CD4-positive, alpha-beta T cell treated with Interleukin-15 for 1 hour (primary cell): ENCODE measurements around the gene ATF5.
"Not testable (repeated sequence)": the region's sequence is repeated elsewhere in the genome, so short reads cannot be mapped to it uniquely, and the experiment has no call there.

Experiments used
- DNase-seq: peaks from one replicate; pipeline ENCODE4 v3.0.0-alpha.2; 2020

ATF5 gene

GRCh38 chr19:49949742-49950589 lies 21.0 kb downstream of the ATF5 start:
- no peak for DNase-seq

GRCh38 chr19:49950590-49950948 lies 21.6 kb downstream of the ATF5 start:
- DNase-seq: no peak

- no peak for DNase-seq
Measured at GRCh38 chr19:49950956-49951526, 22.0 kb downstream of the ATF5 start.

- no peak for DNase-seq
Measured at GRCh38 chr19:49951806-49952478, 22.9 kb downstream of the ATF5 start.

- no peak for DNase-seq
Measured at GRCh38 chr19:49952479-49952836, 23.5 kb downstream of the ATF5 start.

GRCh38 chr19:49952906-49953305 lies 23.9 kb downstream of the ATF5 start:
- DNase-seq: no peak

- no peak for DNase-seq
Measured at GRCh38 chr19:49953416-49953815, 24.4 kb downstream of the ATF5 start.

GRCh38 chr19:49954092-49954829 lies 25.3 kb downstream of the ATF5 start:
- no peak for DNase-seq

- DNase-seq: no peak
Measured at GRCh38 chr19:49954933-49955332, 25.9 kb downstream of the ATF5 start.

- DNase-seq: no peak
Measured at GRCh38 chr19:49956115-49956495, 27.1 kb downstream of the ATF5 start.

- DNase-seq: no peak
Measured at GRCh38 chr19:49957262-49957915, 28.4 kb downstream of the ATF5 start.

GRCh38 chr19:49958144-49958543 lies 29.1 kb downstream of the ATF5 start:
- DNase-seq: not testable (repeated sequence)

- DNase-seq: not testable (repeated sequence)
Measured at GRCh38 chr19:49958596-49958995, 29.6 kb downstream of the ATF5 start.

- DNase-seq: not testable (repeated sequence)
Measured at GRCh38 chr19:49959892-49960291, 30.9 kb downstream of the ATF5 start.

GRCh38 chr19:49960980-49961379 lies 32.0 kb downstream of the ATF5 start, which contains the start of gene SIGLEC11:
TSS of gene SIGLEC11 (minus strand) at chr19:49961172. CDS start at chr19:49961081, 91 bp downstream.
- not testable (repeated sequence) for DNase-seq

- no peak for DNase-seq
Measured at GRCh38 chr19:49968279-49968922, 39.4 kb downstream of the ATF5 start.

GRCh38 chr19:49969355-49969754 lies 40.4 kb downstream of the ATF5 start:
- not testable (repeated sequence) for DNase-seq

GRCh38 chr19:49971991-49972411 lies 43.0 kb downstream of the ATF5 start:
- no peak for DNase-seq

- no peak for DNase-seq
Measured at GRCh38 chr19:49972841-49973240, 43.8 kb downstream of the ATF5 start.

GRCh38 chr19:49973987-49974386 lies 45.0 kb downstream of the ATF5 start:
- DNase-seq: no peak

GRCh38 chr19:49975051-49975450 lies 46.0 kb downstream of the ATF5 start:
- no peak for DNase-seq

GRCh38 chr19:49976496-49976895 lies 47.5 kb downstream of the ATF5 start:
- DNase-seq: no peak
